PC-9 (cell line): Measurements from ENCODE around the gene ARHGAP40.

Experiments used
- EZH2 ChIP-seq: fragments of 200-600 bp; sonication (generic); IDR thresholded peaks from 2 replicates; pipeline ENCODE4 v1.8.0; 2017; ENCODE audit warnings: antibody characterized with exemption, low read depth
- TF ChIP-seq, protein P1 (sequence below): fragments of 200-600 bp; sonication (generic); conservative IDR thresholded peaks from 2 replicates; pipeline ENCODE4 v1.6.1; 2017; ENCODE audit warnings: mixed run types, antibody characterized with exemption, mild to moderate bottlenecking, moderate library complexity

DNA sequence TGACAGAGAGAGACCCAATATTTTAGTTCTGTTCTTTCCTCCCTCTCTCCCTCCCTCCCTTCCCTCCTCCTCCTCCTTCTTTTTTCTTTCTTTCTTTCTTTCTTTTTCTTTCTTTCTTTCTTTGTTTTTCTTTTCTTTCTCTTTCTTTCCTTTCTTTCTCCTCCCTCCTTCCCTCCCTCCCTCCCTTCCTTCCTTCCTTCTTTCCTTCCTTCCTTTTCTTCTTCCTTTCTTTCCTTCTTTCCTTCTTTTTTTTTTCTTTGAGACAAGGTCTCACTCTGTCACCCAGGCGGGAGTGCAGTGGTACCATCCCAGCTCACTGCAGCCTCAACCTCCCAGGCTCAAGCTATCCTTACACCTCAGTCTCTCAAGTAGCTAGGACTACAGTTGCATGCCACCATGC is 28.4 kb downstream of the ARHGAP40 start:
- no peak for TF ChIP-seq EZH2
- TF ChIP-seq, protein P1, sequence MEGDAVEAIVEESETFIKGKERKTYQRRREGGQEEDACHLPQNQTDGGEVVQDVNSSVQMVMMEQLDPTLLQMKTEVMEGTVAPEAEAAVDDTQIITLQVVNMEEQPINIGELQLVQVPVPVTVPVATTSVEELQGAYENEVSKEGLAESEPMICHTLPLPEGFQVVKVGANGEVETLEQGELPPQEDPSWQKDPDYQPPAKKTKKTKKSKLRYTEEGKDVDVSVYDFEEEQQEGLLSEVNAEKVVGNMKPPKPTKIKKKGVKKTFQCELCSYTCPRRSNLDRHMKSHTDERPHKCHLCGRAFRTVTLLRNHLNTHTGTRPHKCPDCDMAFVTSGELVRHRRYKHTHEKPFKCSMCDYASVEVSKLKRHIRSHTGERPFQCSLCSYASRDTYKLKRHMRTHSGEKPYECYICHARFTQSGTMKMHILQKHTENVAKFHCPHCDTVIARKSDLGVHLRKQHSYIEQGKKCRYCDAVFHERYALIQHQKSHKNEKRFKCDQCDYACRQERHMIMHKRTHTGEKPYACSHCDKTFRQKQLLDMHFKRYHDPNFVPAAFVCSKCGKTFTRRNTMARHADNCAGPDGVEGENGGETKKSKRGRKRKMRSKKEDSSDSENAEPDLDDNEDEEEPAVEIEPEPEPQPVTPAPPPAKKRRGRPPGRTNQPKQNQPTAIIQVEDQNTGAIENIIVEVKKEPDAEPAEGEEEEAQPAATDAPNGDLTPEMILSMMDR: no peak
